NCI-H748 (cell line): Measurements from ENCODE around the gene CEP70.
"Not testable (repeated sequence)": the region's sequence is repeated elsewhere in the genome, so short reads cannot be mapped to it uniquely, and the experiment has no call there.

Source experiments
- DNase-seq: peaks from one replicate; lab custom pipeline; 2025; ENCODE audit not compliant: unreplicated experiment; lab: John Stamatoyannopoulos, UW

CEP70 gene

GRCh38 chr3:138593488-138594149 is 441 bp downstream of the CEP70 start:
- DNase-seq: no peak

GRCh38 chr3:138591392-138591791 is 2.7 kb downstream of the CEP70 start:
- DNase-seq: no peak

- no peak for DNase-seq
Measured at GRCh38 chr3:138588445-138588844, 5.6 kb downstream of the CEP70 start.

- no peak for DNase-seq
Measured at GRCh38 chr3:138587374-138587773, 6.7 kb downstream of the CEP70 start.

- no peak for DNase-seq
Measured at GRCh38 chr3:138578961-138579574, 15.0 kb downstream of the CEP70 start.

- DNase-seq: no peak
Measured at GRCh38 chr3:138578141-138578540, 15.9 kb downstream of the CEP70 start.

GRCh38 chr3:138573138-138573537 is 20.9 kb downstream of the CEP70 start:
- DNase-seq: no peak

- DNase-seq: not testable (repeated sequence)
Measured at GRCh38 chr3:138569624-138570023, 24.4 kb downstream of the CEP70 start.

- no peak for DNase-seq
Measured at GRCh38 chr3:138569090-138569489, 25.0 kb downstream of the CEP70 start.

- DNase-seq: no peak
Measured at GRCh38 chr3:138567403-138567802, 26.7 kb downstream of the CEP70 start.

- not testable (repeated sequence) for DNase-seq
Measured at GRCh38 chr3:138566293-138566692, 27.8 kb downstream of the CEP70 start.

GRCh38 chr3:138562902-138563301 is 31.2 kb downstream of the CEP70 start:
- DNase-seq: not testable (repeated sequence)

- no peak for DNase-seq
Measured at GRCh38 chr3:138560501-138560900, 33.6 kb downstream of the CEP70 start.

- DNase-seq: no peak
Measured at GRCh38 chr3:138559134-138559533, 34.9 kb downstream of the CEP70 start.

GRCh38 chr3:138554775-138555174 is 39.3 kb downstream of the CEP70 start:
- DNase-seq: not testable (repeated sequence)

GRCh38 chr3:138550958-138551357 is 43.1 kb downstream of the CEP70 start:
- DNase-seq: not testable (repeated sequence)

GRCh38 chr3:138549179-138549977 is 44.7 kb downstream of the CEP70 start:
- no peak for DNase-seq

- DNase-seq: no peak
Measured at GRCh38 chr3:138547342-138547975, 46.6 kb downstream of the CEP70 start.

GRCh38 chr3:138544546-138544945 is 49.5 kb downstream of the CEP70 start:
- no peak for DNase-seq

GRCh38 chr3:138542977-138543376 is 51.1 kb downstream of the CEP70 start:
- DNase-seq: no peak

- no peak for DNase-seq
Measured at GRCh38 chr3:138539352-138539751, 54.7 kb downstream of the CEP70 start.
